Chondrocyte (in vitro differentiated cells): Measurements from ENCODE around the gene EYS. TPM values are rescaled to one million over a fixed set of nuclear protein-coding genes. Genes with fewer than 3 reads are reported as not detected.

Experiments
- DNase-seq: peaks from one replicate; pipeline ENCODE4 v3.0.0; 2021; ENCODE audit warnings: mixed read lengths, low spot score
- H3K27ac Mint-ChIP-seq: one replicate; pipeline ENCODE4 v1.8.0; 2021; ENCODE audit warnings: mild to moderate bottlenecking, moderate library complexity, mixed read lengths; ENCODE audit not compliant: unreplicated experiment
- H3K27me3 Mint-ChIP-seq: 2 replicates; pipeline ENCODE4 v1.8.0; 2021; ENCODE audit warnings: low read depth, mixed read lengths
- H3K36me3 Mint-ChIP-seq: 2 replicates; pipeline ENCODE4 v1.8.0; 2021; ENCODE audit warnings: low read depth, mixed read lengths
- H3K4me1 Mint-ChIP-seq: 2 replicates; pipeline ENCODE4 v1.8.0; 2021; ENCODE audit warnings: low read depth, mild to moderate bottlenecking, mixed read lengths
- H3K4me3 Mint-ChIP-seq: one replicate; pipeline ENCODE4 v1.8.0; 2021; ENCODE audit warnings: mild to moderate bottlenecking, moderate library complexity, mixed read lengths; ENCODE audit not compliant: unreplicated experiment
- H3K9me3 Mint-ChIP-seq: 2 replicates; pipeline ENCODE4 v1.8.0; 2021; ENCODE audit warnings: low read depth, mixed read lengths
- CTCF ChIP-seq: fragments of 200-600 bp; sonication (generic); IDR thresholded peaks from 2 replicates; pipeline ENCODE4 v1.5.0; 2021; ENCODE audit warnings: antibody characterized with exemption, mild to moderate bottlenecking, moderate library complexity
- total RNA-seq: library from RNA; stranded (reverse); gene quantifications from 3 replicates; pipeline ENCODE4 v1.2.1, GENCODE V29; 2021

Gene EYS
- total RNA-seq, 1 donor from 2014 or later = not detected

GRCh38 chr6:64081453-64081852 is 1625.6 kb downstream of the EYS start:
- Mint-ChIP-seq H3K4me3 (no peak overlapping the region), H3K36me3 (no peaks in the 10 kb centered on the region), H3K9me3 (no peaks in the 10 kb centered on the region), H3K27ac (no peak overlapping the region), H3K27me3 (peaks cover 4% of the 10 kb centered on the region), H3K4me1 (no peaks in the 10 kb centered on the region)
- no peak for DNase-seq
- no peak for TF ChIP-seq CTCF

- Mint-ChIP-seq H3K36me3 (no peaks in the 10 kb centered on the region), H3K9me3 (no peaks in the 10 kb centered on the region), H3K4me3 (no peak overlapping the region), H3K27me3 (peaks cover 9% of the 10 kb centered on the region), H3K4me1 (no peaks in the 10 kb centered on the region), H3K27ac (no peak overlapping the region)
- no peak for TF ChIP-seq CTCF
- DNase-seq = no peak
These were observed 1632.0 kb downstream of the EYS start for GRCh38 chr6:64074981-64075380.

GRCh38 chr6:64072686-64073085 is 1634.3 kb downstream of the EYS start:
- H3K4me1 Mint-ChIP-seq = no peaks in the 10 kb centered on the region
- TF ChIP-seq CTCF = no peak
- no peak overlapping the region for H3K27ac Mint-ChIP-seq
- no peaks in the 10 kb centered on the region for H3K36me3 Mint-ChIP-seq
- peaks cover 9% of the 10 kb centered on the region for H3K27me3 Mint-ChIP-seq
- DNase-seq = no peak
- H3K9me3 Mint-ChIP-seq = no peaks in the 10 kb centered on the region
- no peak overlapping the region for H3K4me3 Mint-ChIP-seq

- H3K27me3 Mint-ChIP-seq = peaks cover 4% of the 10 kb centered on the region
- H3K36me3 Mint-ChIP-seq = no peaks in the 10 kb centered on the region
- no peak overlapping the region for H3K4me3 Mint-ChIP-seq
- H3K4me1 Mint-ChIP-seq = peaks cover 6% of the 10 kb centered on the region
- H3K27ac Mint-ChIP-seq = no peak overlapping the region
- peaks cover 6% of the 10 kb centered on the region for H3K9me3 Mint-ChIP-seq
- TF ChIP-seq CTCF = no peak
- no peak for DNase-seq
These were observed 1642.1 kb downstream of the EYS start for GRCh38 chr6:64064919-64065318.

- Mint-ChIP-seq H3K4me1 (peaks cover 6% of the 10 kb centered on the region), H3K27ac (no peak overlapping the region), H3K27me3 (no peaks in the 10 kb centered on the region), H3K36me3 (no peaks in the 10 kb centered on the region), H3K9me3 (peaks cover 6% of the 10 kb centered on the region), H3K4me3 (no peak overlapping the region)
- no peak for DNase-seq
- TF ChIP-seq CTCF = no peak
These were observed 1643.9 kb downstream of the EYS start for GRCh38 chr6:64062960-64063683.
